Thyroid gland (tissue), 4 donors: ENCODE results near the gene ANKRD28. TPM values are rescaled to one million over a fixed set of nuclear protein-coding genes. Genes with fewer than 3 reads are reported as not detected.

Experiments used
- DNase-seq, 2 donors: peaks; one replicate each; pipeline ENCODE4 v3.0.0-alpha.2; 2019
- H3K27ac ChIP-seq, 3 donors: fragments of 200-600 bp; sonication (generic); 1 replicate in 2 of 3; 2 replicates in 1 of 3; pipeline ENCODE4 v1.5.1; 2016 to 2019; ENCODE audit warnings: mild to moderate bottlenecking in 1 of 3, moderate library complexity in 1 of 3
- H3K27me3 ChIP-seq: fragments of 200-600 bp; sonication (generic); one replicate; pipeline ENCODE4 v1.5.1; 2019
- H3K36me3 ChIP-seq, 2 donors: fragments of 200-600 bp; sonication (generic); one replicate each; pipeline ENCODE4 v1.5.1; 2016 to 2019
- H3K4me1 ChIP-seq, 2 donors: fragments of 200-600 bp; sonication (generic); one replicate each; pipeline ENCODE4 v1.5.1; 2017 to 2019
- H3K4me3 ChIP-seq, 3 donors: fragments of 200-600 bp; sonication (generic); replicated peaks in 1 of 3; 1 replicate in 2 of 3; 2 replicates in 1 of 3; pipeline ENCODE4 v1.5.1; 2016; ENCODE audit warnings: mild to moderate bottlenecking in 1 of 3
- H3K9me3 ChIP-seq: fragments of 200-600 bp; sonication (generic); one replicate; pipeline ENCODE4 v1.5.1; 2017
- CTCF ChIP-seq, 6 experiments: fragments of 200-600 bp in 3 of 6; fragments of 450-650 bp in 3 of 6; sonication (generic) in 3 of 6; IDR thresholded peaks; one replicate each; pipeline ENCODE4 v1.5.1; 2016 to 2019; ENCODE audit warnings: antibody characterized with exemption in 6 of 6, mild to moderate bottlenecking in 2 of 6, inconsistent platforms in 1 of 6, moderate library complexity in 1 of 6
- POLR2A ChIP-seq, 2 donors: fragments of 450-650 bp; IDR thresholded peaks; one replicate each; pipeline ENCODE4 v1.6.1; 2017; ENCODE audit warnings: antibody characterized with exemption in 2 of 2, mild to moderate bottlenecking in 2 of 2, moderate library complexity in 1 of 2
- WGBS, 2 donors: methylation state at CpG; one replicate each; pipeline ENCODE4 v1.1.5; 2017; 5-methylcytosine and 5-hydroxymethylcytosine counted together
- intact Hi-C: fragments of 100-400 bp; cut with DNase I; formaldehyde crosslinking; loops from one replicate; pipeline ENCODE4 v1.15.1; 2023
- total RNA-seq, 4 donors: library from RNA; depleted of rRNA; stranded (reverse); fragments of >200 nt; gene quantifications; one replicate each; pipeline ENCODE4 v1.2.3, GENCODE V29; 2016

Gene ANKRD28
- total RNA-seq, 4 donors from 2014 or later: 61.3 to 83.3 (median 72.7) TPM

GRCh38 chr3:15636028-15636709 is 161.6 kb downstream of the ANKRD28 start:
- Histone ChIP-seq H3K27ac (peak overlapping the region in 1 of 3 donors; percentile 58), H3K36me3 (no peaks in the 10 kb centered on the region), H3K27me3 (no peaks in the 10 kb centered on the region), H3K9me3 (no peaks in the 10 kb centered on the region), H3K4me3 (no peak overlapping the region), H3K4me1 (peaks cover 22 to 46% of the 10 kb centered on the region in 2 donors)
- TF ChIP-seq CTCF (IDR thresholded peaks at IDR 0.05) (no peak), POLR2A (IDR thresholded peaks at IDR 0.05) (no peak)
- no peak for DNase-seq
- intact Hi-C loops: loop anchor here (5.0 to 10.0 kb wide), 2 partner anchors 171 to 609 kb away; no protein-coding TSS in a partner anchor
- WGBS, 2 donors: 77 to 81% methylated on average over 14 of the region's 14 CpGs

- Histone ChIP-seq H3K27ac (peak overlapping the region in 2 of 3 donors; percentile 34 to 58), H3K36me3 (no peaks in the 10 kb centered on the region), H3K27me3 (no peaks in the 10 kb centered on the region), H3K4me1 (peaks cover 29 to 54% of the 10 kb centered on the region in 2 donors), H3K9me3 (no peaks in the 10 kb centered on the region), H3K4me3 (no peak overlapping the region)
- TF ChIP-seq CTCF (IDR thresholded peaks at IDR 0.05) (no peak), POLR2A (IDR thresholded peaks at IDR 0.05) (no peak)
- WGBS, 2 donors: 74 to 79% methylated on average over 13 of the region's 13 CpGs
- intact Hi-C loops: loop anchor here (5.0 to 10.0 kb wide), 2 partner anchors 172 to 610 kb away; no protein-coding TSS in a partner anchor
- no peak for DNase-seq
Measured at GRCh38 chr3:15635121-15635661, 162.6 kb downstream of the ANKRD28 start.

- 61 to 63% methylated on average over 2 of the region's 2 CpGs for WGBS, 2 donors
- H3K36me3 ChIP-seq: no peaks in the 10 kb centered on the region
- H3K27ac ChIP-seq: peak overlapping the region; percentile 2 to 58 (median 34)
- H3K27me3 ChIP-seq: no peaks in the 10 kb centered on the region
- TF ChIP-seq CTCF (IDR thresholded peaks at IDR 0.05) (no peak), POLR2A (IDR thresholded peaks at IDR 0.05) (no peak)
- peaks cover 29 to 54% of the 10 kb centered on the region in 2 donors for H3K4me1 ChIP-seq
- H3K9me3 ChIP-seq: no peaks in the 10 kb centered on the region
- H3K4me3 ChIP-seq: no peak overlapping the region
- intact Hi-C loops: loop anchor here (5.0 to 10.0 kb wide), 2 partner anchors 173 to 610 kb away; no protein-coding TSS in a partner anchor
- no peak for DNase-seq
Measured at GRCh38 chr3:15634671-15635070, 163.1 kb downstream of the ANKRD28 start.

GRCh38 chr3:15633766-15634598 is 163.8 kb downstream of the ANKRD28 start:
- 25 to 34% methylated on average over 4 of the region's 4 CpGs for WGBS, 2 donors

More at GRCh38 chr3:15633766-15634598, 163.8 kb downstream of the ANKRD28 start:
- no peaks in the 10 kb centered on the region for H3K9me3 ChIP-seq
- no peaks in the 10 kb centered on the region for H3K27me3 ChIP-seq
- peak; percentile 47 to 61 for DNase-seq
- no peak overlapping the region for H3K4me3 ChIP-seq
- no peaks in the 10 kb centered on the region for H3K36me3 ChIP-seq
- H3K4me1 ChIP-seq: peaks cover 29 to 54% of the 10 kb centered on the region in 2 donors
- peak overlapping the region; percentile 2 to 58 (median 34) for H3K27ac ChIP-seq
- intact Hi-C loops: loop anchor here (10.0 kb wide), 1 partner anchor 611 kb away; no protein-coding TSS in a partner anchor
- TF ChIP-seq CTCF (IDR thresholded peaks at IDR 0.05) (no peak), POLR2A (IDR thresholded peaks at IDR 0.05) (no peak)
